SHP77 (cell line): ENCODE measurements around the gene UBASH3B.

Source experiments
- DNase-seq, 2 experiments: peaks; one replicate each; lab custom pipeline; 2025; lab: John Stamatoyannopoulos, UW

UBASH3B gene

DNA sequence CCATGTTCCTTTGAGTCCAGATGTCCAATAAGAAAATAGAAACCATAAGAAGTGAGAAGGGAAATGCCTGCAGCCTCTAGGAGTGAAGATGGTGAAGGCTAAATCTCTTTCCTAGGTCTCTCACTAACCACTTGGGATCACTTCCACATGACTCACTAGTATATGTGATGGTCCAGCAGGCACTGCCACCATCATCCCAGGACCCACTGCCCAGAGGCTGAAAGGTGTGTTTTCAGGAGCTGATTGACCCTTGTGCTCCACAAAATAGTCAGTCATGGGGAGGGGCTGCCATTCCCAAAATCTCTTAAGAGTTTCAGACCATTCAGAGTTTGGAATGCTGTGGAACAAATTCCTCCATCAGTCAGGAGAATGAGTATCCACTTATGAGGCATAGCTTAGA, 22.9 kb downstream of the UBASH3B start:
- no peak for DNase-seq

DNA sequence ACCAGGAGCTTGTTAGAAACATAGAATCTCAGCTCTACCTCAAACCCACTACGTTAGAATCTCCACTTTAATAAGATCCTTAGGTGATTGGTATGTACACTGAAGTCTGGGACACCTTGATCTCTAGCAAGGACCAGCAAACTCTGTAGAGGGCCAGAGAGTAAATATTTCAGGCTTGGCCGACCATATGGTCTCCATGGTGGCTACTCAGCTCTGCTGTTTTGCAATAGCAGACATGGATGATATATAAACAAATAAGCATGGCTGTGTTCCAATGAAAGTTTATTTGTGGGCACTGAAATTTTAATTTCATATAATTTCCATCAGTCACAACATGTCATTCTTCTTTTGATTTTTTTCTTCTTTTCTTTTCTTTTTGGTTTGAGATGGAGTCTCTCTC, 23.9 kb downstream of the UBASH3B start:
- no peak for DNase-seq

DNA sequence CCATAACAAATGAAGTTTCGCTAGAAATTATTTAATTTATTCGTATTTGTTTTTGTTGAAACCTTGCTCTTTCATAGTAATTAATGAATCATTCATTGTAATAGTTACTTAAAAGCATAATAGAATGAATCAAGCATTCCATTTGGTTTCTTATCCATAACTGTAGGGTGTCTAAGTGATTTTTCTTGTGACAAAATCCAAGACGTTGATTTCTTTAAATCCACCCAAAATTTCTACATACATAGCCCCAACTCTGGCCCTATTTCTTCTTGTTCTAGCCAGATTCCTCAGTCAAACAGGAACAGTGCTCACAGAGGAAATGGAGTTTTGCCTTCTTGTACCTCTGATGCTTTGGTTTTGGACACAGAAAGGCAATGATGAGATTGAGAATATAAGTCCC, 25.5 kb downstream of the UBASH3B start:
- DNase-seq: no peak

DNA sequence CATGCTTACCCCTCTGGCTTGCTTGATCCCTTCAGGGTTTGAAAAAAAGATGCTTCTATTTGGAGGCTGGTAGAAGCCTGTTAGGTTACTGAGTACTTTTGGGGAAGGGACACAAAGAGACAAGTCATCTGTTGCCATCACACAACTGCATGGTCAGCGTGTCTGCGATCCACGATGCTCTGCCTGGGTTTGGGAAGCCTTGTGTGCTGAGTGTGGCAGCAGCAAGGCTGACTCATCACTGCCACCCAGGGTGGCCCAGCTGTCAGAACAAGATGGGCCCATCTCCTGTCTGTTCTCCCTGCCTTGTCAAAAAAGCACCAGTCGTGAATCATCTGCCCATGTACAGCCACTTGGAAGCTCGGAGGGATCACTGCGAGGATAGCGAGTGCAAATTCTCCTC, 26.2 kb downstream of the UBASH3B start:
- no peak for DNase-seq

DNA sequence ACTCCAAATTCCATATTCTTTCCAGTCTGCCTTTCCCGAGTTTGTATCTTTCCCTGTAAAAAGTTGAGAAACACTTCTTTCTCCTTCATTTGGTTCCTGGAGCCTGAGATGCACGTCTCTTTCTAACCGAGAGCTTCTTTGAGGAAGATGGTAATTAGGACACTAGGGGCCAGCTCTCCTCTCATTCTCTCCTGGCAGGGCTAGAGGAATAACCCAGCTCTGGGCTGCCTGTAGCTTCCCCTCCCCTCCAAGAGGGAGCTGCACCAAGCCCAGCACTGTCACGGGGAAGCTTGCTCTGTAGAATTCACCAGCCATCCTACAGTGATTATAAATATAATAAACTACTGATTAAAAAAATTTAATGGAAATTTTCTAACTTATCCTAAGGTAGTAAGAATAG, 26.9 kb downstream of the UBASH3B start:
- no peak for DNase-seq

DNA sequence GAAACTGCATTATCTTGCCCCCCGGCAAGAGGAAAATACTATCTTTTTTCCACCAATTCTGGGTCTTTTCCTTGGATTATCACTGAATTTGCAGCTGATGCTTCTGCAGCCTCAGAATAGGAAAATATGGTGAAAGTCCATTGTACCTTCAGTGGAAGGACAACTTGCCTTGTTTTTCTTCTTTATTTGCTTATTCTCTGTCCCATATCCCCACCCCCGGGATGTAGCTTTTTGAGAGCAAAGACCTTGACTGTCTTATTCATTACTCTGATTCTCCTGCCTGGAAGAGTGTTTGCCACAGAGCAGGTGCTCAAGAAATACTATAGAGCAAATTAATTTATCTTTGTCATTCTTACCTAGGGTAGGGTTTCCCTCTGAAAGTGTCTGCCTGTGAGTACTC, 29.5 kb downstream of the UBASH3B start:
- no peak for DNase-seq

DNA sequence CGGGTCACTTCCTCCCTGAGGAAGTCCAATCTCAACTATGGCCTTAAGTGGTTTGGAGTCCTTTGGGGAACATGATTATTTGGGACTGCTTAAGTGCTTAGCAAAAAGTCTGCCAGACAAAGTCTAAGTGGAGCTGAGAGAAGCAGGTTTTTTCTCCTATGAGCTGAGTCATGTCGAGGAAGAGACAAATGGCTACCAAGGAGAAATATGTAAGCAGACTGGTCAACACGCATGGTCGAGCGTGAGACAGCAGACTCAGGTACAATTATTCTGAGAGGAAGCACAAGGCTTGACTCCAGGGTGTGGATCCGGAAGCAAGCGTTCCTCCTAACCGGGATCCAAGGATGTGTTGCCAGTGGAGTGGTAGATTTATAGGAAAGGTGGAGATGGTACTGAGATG, 30.6 kb downstream of the UBASH3B start:
- DNase-seq: no peak

DNA sequence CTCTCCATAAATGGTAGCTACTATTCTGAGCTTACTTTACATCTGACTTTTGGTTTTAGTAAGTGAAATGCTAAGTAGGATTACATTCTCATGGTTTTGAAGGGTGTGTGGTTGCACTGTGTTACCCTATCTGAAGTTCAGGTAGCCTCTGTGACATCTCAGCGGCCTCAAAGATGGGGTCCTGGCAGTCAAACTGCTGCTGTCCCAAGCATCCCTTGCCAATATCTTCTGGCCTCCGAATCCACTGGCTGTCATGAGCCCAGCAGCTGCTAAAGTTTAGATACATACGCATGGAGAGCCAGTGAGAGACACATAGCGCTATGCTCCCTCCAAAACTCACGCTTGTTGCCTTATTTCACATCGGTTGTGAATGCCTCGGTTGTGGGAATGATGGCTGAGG, 34.9 kb downstream of the UBASH3B start:
- no peak for DNase-seq

DNA sequence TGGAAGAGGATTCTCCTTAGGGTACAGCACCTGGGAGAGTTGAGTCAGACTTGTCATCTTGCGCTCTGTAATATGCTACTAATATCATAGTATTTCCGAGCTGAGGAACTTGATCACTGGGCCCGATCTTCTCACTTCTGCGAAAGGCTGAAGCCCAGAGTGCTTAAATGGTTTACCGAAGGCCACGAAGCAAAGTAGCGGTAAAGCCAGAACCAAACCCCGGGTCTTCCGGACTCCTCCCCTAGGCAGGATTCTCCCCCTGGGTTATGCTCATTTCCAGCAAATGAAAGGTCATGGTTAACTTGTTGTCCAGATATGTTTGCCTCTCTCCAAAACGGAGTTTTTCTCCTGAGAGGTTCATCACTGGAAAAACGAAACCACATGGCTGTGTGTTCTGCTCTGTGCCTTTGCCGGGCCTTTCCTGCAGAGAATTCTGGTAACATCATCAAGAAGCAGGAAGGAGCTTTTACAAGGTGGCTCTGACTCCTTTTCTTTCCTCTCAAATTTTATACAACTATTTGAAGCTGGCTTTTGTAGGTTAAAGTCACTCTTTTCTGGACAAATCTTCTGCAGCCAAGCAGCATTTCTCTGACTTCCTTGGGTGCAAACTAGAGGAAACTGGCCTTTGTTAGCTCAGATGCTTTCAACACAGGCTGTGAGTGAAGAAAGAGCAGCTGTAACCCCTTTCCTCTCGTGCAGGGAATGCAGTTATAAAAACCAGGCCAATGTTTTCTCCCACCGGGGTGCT, 35.5 kb downstream of the UBASH3B start:
- no peak for DNase-seq

DNA sequence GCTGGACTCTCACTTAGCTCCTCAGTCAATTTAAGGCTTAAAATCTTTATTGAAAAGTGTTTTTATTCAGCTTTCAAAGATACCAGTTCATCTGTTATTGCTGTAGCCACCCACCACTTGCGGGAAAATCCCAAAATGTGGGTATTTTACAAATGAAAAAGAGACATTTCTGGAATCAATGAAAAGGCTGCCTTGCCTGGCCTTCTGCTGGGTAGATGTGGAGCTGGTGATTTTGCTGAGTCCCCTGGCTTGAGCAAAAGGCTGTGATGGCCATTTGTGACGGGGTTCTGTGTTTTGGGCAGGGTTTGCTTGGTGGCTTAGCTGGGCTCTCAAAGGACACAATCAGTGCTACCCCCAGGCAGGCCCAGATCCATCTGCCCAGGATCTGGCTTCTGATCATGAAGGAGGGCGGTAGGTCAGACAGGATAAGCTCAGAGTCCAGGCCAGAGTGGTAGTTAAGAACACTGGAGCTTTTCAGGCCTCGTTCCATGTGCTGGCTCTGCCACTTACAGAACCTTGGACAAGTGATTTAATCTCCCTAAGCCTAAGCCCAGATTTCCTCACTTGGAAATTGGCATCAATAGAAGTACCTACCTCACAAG, 36.1 kb downstream of the UBASH3B start:
- DNase-seq: no peak

DNA sequence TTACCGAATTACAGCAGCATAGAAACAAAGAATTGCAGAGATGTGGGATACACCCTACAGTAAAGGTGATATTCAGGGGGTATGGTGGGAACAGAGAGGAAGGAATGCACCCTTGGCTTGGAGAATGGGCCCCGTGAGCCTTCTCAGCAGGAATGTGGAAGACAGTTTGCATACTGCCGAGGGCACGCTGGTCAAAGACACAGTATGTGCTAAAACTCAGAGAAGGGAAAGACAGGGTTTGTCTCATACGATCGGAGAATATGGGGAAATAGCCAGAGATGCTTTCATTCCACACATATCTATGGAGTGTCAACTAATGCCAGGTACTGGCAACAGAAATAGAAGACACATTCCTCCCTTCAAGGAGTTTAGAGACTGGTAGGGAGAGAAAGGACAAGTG, 36.9 kb downstream of the UBASH3B start:
- DNase-seq: no peak

DNA sequence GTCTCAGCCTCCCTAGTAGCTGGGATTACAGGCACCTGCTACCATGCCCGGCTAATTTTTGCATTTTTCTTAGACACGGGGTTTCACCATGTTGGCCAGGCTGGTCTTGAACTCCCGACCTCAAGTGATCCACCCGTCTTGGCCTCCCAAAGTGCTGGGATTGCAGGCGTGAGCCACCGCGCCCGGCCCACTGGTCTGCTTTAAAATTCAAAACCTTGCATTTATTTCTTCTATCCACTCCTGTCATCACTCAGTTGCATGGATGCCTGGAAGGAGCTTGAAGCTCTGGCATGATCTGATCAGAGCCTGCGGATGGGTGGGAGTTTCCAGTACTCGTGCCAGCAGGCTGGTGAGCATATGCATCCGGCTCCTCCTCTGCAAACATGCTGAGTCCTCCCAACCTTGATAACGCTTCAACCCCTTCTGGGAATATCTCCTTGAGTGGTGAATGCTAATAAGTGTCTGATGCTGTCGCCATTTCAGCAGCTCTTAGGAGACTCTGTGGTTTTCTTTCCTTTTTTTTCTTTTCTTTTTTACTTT, 39.6 kb downstream of the UBASH3B start:
- DNase-seq: no peak

DNA sequence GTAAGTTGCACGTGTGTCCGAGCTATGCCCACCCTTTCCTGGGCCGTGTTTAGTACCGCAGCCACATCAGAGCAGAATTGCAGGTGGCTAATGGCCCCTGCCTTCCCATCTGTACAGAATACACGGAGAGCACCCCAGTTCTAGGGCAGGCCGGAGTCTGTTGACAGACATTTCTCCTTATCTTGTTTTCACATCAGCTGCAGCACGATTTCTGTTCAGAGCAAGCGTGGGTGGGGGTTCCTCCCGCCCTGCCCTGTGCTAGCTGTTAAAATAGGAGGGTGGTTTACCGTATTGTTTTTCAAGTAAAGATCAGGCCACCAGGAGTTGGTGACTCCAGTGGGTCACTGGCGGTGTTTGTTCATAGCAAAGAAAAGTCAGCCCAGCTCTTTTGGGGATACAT, 41.1 kb downstream of the UBASH3B start:
- DNase-seq: no peak

DNA sequence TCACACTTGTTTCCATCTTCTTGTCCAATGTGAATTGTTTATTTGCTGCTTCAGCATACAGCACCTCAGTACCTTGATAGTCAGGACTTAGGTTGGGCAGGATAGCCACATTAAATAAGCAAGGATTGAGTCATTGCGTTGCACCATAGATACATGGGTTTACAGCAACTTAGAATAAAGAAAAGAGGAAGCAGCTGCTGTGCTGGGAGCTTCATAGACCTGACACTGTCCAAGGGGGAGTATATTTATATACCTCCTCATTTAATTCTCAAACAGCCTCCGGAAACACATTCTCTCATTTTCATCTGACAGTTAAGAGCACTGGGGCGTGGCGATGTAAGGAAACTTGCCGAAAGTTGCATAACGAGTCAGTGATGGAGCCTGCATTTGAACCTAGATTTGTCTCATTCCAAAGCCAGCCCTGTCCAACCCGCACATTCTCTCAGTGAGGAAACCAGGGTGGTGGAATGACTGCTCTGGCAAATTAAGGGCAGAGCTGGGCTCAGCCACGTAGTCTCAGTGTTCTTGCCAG, 42.2 kb downstream of the UBASH3B start:
- no peak for DNase-seq

DNA sequence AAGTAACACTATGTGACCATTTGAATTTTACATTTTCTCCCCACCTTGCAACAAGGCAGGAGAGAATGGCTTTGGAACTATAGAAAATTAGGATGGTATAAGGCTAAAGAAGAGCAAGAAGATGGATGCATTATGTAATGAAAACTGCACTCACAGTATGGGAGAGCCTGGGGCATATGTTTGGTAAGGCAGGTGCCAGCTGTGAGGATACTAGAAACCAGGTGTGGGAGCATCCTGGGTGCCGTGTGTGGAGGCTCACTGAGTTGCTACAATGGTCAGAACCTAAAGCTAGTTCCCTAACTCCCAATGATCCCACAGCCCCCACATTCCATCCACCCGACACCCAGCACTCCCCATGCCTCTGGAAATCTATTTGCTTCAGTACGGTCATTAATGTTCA, 42.9 kb downstream of the UBASH3B start:
- no peak for DNase-seq

DNA sequence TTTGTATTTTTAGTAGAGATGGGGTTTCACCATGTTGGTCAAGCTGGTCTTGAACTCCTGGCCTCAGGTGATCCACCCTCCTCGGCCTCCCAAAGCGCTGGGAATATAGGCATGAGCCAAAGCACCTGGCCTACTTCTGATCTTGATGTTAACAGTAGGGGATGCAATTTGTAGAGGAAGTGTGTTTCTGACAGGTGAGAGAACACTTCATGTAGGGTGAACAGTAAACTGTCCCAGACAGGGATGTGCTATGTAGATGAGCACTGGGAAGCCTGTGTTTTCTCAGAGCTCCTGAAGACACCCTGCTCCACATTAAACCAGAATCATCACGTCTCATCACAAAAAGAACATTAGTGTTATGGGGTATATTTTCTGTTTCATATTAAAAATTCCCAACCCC, 45.1 kb downstream of the UBASH3B start:
- DNase-seq: no peak

DNA sequence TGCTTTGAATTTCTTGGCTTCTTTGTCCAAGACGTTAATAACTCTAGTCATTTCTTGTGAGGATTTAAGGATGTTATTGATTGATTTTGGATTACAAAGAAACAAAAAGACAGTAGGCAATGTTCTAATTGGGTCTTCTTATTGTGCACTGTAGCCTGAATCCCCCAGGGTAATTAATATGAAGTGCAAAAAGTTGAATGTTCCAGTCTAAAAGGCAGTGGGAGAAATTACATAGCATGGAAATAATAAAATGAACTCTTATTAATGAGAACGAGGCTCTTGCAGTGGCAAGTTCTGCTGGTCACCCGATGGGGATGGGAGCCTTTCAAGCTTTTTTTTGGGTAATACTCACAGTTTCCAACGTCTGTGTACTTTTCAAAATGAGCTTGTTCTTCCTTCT, 45.6 kb downstream of the UBASH3B start:
- DNase-seq: no peak

DNA sequence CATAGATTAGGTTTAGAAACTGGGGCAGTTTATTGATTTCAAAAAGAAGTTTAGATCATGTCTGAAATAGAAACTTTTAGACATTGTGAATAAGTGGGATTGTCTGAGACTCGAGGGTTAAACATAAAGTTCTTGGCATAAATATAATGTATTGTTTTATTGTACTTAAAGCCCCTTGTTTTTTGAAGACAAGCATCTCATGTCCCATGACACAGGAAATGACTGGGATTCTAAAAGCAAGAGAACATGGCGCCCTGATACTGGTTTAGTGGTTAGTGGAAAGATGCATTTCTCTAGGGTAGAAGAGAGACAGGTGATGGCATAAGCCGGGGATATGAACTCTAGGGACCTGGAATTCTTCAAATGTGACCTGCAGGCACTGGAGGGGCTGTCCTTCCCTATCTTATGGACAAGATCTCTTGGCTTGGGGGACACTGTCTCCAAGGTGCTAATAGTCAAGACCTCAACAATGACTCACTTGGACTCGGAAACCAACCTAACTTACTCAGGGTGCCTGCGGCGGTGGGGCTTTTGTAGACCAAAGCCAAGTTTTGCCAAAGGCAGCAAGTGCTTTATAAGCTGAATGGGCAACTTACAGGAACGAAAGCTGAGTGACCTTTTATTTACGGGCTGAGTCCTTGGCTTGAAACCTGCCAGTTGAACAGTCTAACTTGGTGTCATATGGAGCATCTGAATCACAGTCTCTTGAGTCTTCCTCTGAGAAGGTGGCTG, 48.2 kb downstream of the UBASH3B start:
- DNase-seq: no peak

DNA sequence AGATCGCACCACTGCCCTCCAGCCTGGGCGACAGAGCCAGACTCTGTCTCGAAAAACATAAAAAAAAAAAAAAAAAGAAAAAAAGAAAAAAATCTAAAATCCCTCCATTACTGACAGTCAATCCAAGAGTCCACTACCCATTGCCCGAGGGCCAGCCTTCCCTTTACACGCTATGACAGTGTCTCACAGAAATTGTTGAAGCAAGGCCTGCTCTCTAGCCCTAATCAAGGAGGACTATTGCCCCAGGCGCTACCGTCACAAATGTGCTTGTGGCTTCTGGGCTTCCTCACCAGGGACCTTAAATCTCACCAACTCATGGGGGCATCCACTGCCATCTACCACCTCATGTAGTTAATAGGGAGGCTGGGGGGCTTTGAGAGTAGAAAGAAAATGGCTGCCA, 49.9 kb downstream of the UBASH3B start:
- no peak for DNase-seq

DNA sequence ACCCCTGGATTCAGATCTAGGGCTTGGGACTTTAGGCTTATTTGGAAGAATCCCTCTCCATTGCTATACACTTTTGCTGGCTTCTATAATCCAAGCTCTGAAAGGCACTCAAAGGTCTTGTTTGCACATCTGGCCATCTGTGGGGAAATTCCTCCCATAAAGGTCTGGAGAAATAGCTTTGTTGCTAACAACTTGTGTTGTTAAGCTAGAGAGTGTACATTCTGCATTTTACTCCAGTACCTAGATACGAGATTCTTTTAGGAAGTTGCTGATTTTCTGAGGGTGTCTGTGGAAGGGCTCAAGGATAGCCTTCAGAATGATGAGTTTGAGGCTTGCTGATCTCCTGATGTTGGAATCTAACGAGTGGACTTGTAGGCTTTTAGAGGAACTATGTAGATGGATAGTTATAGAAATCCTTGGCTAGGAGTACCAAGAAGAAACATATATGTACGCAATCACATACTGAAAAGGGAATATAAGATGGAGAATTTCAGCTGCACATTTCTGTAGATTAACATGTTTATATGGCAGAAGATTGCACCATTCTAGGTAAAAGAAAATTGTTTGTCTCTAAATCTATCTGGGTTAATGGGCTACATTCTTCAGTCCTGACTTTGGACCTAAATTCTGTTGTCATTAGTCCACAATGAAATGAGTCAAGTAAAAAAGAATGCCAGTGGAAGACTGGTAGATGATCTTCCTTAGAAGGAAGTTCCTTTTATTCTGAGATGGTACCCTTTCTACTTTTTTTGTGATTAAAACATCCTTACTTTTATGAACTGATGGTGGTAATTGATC, 51.0 kb downstream of the UBASH3B start:
- no peak for DNase-seq

DNA sequence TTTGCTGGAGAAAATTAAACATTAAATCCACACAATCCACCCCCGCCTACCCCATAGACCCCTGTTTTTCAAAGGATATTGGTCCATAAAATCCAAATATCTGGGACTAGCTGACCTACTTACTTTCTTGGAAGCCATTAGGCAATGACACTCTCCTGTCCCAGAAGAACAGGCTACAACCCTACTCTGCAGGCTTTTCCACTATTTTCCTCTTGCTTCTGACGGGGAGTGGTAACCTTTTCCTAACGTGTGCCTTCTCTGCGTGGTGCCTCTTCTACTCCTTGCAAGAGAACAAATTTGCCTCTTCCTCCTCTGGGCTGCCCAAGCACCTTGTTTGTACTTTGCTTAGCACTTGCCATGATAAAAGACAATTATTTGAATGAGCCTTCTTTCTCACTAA, 51.6 kb downstream of the UBASH3B start:
- DNase-seq: no peak

DNA sequence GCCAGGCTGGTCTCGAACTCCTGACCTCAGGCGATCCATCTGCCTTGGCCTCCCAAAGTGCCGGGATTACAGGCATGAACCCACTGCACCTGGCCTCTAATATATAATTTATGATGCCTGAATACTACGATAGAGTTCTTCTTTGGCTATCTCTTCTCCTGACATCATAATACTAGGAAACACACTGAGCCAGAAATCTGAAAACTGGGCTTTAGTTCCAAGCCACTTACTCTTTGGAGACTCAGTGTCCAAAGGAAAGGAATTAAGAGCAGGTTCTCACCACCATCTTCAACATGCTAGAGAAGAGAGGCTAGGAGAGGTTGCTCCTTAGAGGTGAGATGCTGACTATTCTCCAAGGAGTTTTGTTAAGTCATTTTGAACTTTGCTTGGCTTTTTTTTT, 52.4 kb downstream of the UBASH3B start:
- no peak for DNase-seq
